Gastrocnemius medialis (tissue), 4 donors: ENCODE data around the gene PIK3CA.

Source experiments
- POLR2A ChIP-seq, 2 donors: fragments of 450-650 bp; IDR thresholded peaks; one replicate each; pipeline ENCODE4 v1.6.1; 2017; ENCODE audit warnings: antibody characterized with exemption in 2 of 2, mild to moderate bottlenecking in 2 of 2, moderate library complexity in 2 of 2
- TF ChIP-seq, protein P1 (sequence below), 5 experiments: fragments of 450-650 bp in 3 of 5; fragments of 200-600 bp in 2 of 5; sonication (generic) in 2 of 5; IDR thresholded peaks in 4 of 5; conservative IDR thresholded peaks in 1 of 5; 1 replicate in 4 of 5; 2 replicates in 1 of 5; pipeline ENCODE4 v1.5.1; 2016 to 2019; ENCODE audit warnings: antibody characterized with exemption in 5 of 5, mild to moderate bottlenecking in 3 of 5, moderate library complexity in 3 of 5

DNA sequence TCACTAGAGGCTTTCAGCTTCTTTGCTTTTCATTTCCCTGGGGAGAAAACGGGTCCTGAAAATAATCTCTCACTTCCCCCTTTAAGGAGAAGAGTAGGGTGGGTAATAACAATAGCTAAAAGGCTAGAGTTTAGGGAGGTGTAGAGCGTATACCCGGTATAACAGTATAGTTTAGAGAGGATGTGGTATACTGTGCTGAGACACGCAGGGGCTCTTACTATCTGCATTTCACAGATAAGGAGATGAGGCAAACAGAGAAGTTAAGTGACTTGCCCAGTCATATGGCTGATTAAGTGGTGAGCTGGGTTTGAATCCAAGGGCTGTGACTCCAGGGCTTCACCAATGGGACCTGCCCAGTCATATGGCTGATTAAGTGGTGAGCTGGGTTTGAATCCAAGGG, 117.7 kb downstream of the PIK3CA start:
- TF ChIP-seq POLR2A (IDR thresholded peaks at IDR 0.05), result no peak
- TF ChIP-seq, protein P1, sequence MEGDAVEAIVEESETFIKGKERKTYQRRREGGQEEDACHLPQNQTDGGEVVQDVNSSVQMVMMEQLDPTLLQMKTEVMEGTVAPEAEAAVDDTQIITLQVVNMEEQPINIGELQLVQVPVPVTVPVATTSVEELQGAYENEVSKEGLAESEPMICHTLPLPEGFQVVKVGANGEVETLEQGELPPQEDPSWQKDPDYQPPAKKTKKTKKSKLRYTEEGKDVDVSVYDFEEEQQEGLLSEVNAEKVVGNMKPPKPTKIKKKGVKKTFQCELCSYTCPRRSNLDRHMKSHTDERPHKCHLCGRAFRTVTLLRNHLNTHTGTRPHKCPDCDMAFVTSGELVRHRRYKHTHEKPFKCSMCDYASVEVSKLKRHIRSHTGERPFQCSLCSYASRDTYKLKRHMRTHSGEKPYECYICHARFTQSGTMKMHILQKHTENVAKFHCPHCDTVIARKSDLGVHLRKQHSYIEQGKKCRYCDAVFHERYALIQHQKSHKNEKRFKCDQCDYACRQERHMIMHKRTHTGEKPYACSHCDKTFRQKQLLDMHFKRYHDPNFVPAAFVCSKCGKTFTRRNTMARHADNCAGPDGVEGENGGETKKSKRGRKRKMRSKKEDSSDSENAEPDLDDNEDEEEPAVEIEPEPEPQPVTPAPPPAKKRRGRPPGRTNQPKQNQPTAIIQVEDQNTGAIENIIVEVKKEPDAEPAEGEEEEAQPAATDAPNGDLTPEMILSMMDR (IDR thresholded peaks at IDR 0.05 in 4 of 5, conservative IDR thresholded peaks at IDR 0.05 in 1 of 5), result no peak
